ENCODE data around the gene MALSU1.

MALSU1 gene

DNA sequence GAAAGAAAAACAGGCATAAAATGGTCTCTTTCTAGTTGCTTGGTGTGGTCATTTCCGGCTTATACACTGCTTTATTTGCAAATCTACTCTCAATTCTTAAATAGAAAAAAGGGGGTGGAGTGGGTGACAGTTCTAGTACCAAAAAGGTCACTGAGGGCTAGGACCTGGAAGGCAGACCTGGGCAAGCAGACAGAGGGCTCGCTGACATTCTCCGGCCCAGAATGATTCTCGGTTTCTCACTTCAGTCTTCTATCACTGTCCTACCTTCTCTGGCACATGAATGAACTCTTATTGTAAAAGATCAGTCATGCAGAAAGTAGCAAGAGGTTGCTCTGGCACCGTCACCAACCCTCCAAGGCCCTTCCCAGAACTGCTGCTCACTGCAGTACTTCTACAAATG, 54.0 kb downstream of the MALSU1 start:
- Histone ChIP-seq H3K4me2 (ENCODE audit: insufficient read depth, low read length) (no peak overlapping the region), H3K9ac (ENCODE audit: low read depth, low read length) (no peak overlapping the region), H3K4me1 (ENCODE audit: insufficient read depth, low read length) (peaks cover 18% of the 10 kb centered on the region; the same call in 1 of the 2 replicates), H3K27me3 (ENCODE audit: insufficient read depth, low read length, poor library complexity) (no peaks in the 10 kb centered on the region), H2AFZ (ENCODE audit: low read depth, low read length) (no peak overlapping the region), H3K9me3 (ENCODE audit: insufficient read depth, low read length, severe bottlenecking) (no peaks in the 10 kb centered on the region), H4K20me1 (ENCODE audit: insufficient read depth, low read length) (no peaks in the 10 kb centered on the region), H3K4me3 (ENCODE audit: low read depth in 1 of 2, low read length in 2 of 2) (no peak overlapping the region), H3K27ac (ENCODE audit: low read length) (no peak overlapping the region), H3K79me2 (ENCODE audit: insufficient read depth, low read length) (no peaks in the 10 kb centered on the region), H3K36me3 (ENCODE audit: insufficient read depth, low read length) (no peaks in the 10 kb centered on the region)
- TF ChIP-seq EZH2 (IDR thresholded peaks at IDR 0.05; ENCODE audit: borderline replicate concordance, low read depth, low read length, severe bottlenecking): no peak
- TF ChIP-seq, protein P1, sequence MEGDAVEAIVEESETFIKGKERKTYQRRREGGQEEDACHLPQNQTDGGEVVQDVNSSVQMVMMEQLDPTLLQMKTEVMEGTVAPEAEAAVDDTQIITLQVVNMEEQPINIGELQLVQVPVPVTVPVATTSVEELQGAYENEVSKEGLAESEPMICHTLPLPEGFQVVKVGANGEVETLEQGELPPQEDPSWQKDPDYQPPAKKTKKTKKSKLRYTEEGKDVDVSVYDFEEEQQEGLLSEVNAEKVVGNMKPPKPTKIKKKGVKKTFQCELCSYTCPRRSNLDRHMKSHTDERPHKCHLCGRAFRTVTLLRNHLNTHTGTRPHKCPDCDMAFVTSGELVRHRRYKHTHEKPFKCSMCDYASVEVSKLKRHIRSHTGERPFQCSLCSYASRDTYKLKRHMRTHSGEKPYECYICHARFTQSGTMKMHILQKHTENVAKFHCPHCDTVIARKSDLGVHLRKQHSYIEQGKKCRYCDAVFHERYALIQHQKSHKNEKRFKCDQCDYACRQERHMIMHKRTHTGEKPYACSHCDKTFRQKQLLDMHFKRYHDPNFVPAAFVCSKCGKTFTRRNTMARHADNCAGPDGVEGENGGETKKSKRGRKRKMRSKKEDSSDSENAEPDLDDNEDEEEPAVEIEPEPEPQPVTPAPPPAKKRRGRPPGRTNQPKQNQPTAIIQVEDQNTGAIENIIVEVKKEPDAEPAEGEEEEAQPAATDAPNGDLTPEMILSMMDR (IDR thresholded peaks at IDR 0.05; ENCODE audit: borderline replicate concordance, extremely low read depth, low read length, poor library complexity, severe bottlenecking): no peak
- no peak for ATAC-seq (ENCODE audit: insufficient read depth, low read depth)
- DNase-seq: no peak

DNA sequence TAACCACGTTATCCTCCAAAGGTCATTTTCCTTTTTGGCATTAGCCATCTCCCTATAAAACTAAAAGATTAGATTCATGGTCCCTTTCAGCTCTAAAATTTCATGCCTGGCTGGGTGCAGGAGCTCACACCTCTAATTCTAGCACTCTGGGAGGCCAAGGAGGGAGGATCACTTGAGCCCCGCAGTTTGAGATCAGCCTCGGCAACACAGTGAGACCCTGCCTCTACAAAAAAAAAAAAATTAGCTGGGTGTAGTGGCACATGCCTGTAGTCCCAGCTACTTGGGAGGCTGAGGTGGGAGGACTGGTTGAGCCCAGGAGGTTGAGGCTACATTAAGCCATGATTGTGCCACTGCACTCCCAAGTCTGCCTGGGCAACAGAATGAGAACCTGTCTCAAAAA, 57.0 kb downstream of the MALSU1 start:
- TF ChIP-seq EZH2 (IDR thresholded peaks at IDR 0.05; ENCODE audit: borderline replicate concordance, low read depth, low read length, severe bottlenecking): no peak
- TF ChIP-seq, protein P1 (IDR thresholded peaks at IDR 0.05; ENCODE audit: borderline replicate concordance, extremely low read depth, low read length, poor library complexity, severe bottlenecking): no peak
- no peak for DNase-seq
- no peak overlapping the region for H2AFZ ChIP-seq (ENCODE audit: low read depth, low read length)
- H3K9me3 ChIP-seq (ENCODE audit: insufficient read depth, low read length, severe bottlenecking): no peaks in the 10 kb centered on the region
- no peak for ATAC-seq (ENCODE audit: insufficient read depth, low read depth)
- H3K27me3 ChIP-seq (ENCODE audit: insufficient read depth, low read length, poor library complexity): no peaks in the 10 kb centered on the region
- no peaks in the 10 kb centered on the region for H4K20me1 ChIP-seq (ENCODE audit: insufficient read depth, low read length)
- no peaks in the 10 kb centered on the region for H3K79me2 ChIP-seq (ENCODE audit: insufficient read depth, low read length)
- no peak overlapping the region for H3K4me3 ChIP-seq (ENCODE audit: low read depth in 1 of 2, low read length in 2 of 2)
- H3K27ac ChIP-seq (ENCODE audit: low read length): no peak overlapping the region
- H3K4me1 ChIP-seq (ENCODE audit: insufficient read depth, low read length): peaks cover 18% of the 10 kb centered on the region; the same call in 1 of the 2 replicates
- H3K4me2 ChIP-seq (ENCODE audit: insufficient read depth, low read length): no peak overlapping the region
- H3K36me3 ChIP-seq (ENCODE audit: insufficient read depth, low read length): no peaks in the 10 kb centered on the region
- no peak overlapping the region for H3K9ac ChIP-seq (ENCODE audit: low read depth, low read length)

GRCh38 chr7:23356726-23357125, 57.6 kb downstream of the MALSU1 start:
- ATAC-seq (ENCODE audit: insufficient read depth, low read depth): peak; percentile 92
- Histone ChIP-seq H3K9ac (ENCODE audit: low read depth, low read length) (no peak overlapping the region), H3K27ac (ENCODE audit: low read length) (no peak overlapping the region), H3K4me2 (ENCODE audit: insufficient read depth, low read length) (no peak overlapping the region), H3K9me3 (ENCODE audit: insufficient read depth, low read length, severe bottlenecking) (no peaks in the 10 kb centered on the region), H2AFZ (ENCODE audit: low read depth, low read length) (no peak overlapping the region), H3K36me3 (ENCODE audit: insufficient read depth, low read length) (no peaks in the 10 kb centered on the region), H3K27me3 (ENCODE audit: insufficient read depth, low read length, poor library complexity) (peaks cover 3% of the 10 kb centered on the region), H3K4me3 (ENCODE audit: low read depth in 1 of 2, low read length in 2 of 2) (no peak overlapping the region), H3K4me1 (ENCODE audit: insufficient read depth, low read length) (peaks cover 18% of the 10 kb centered on the region; the same call in 1 of the 2 replicates), H3K79me2 (ENCODE audit: insufficient read depth, low read length) (no peaks in the 10 kb centered on the region), H4K20me1 (ENCODE audit: insufficient read depth, low read length) (no peaks in the 10 kb centered on the region)
- no peak for DNase-seq
- TF ChIP-seq EZH2 (IDR thresholded peaks at IDR 0.05; ENCODE audit: borderline replicate concordance, low read depth, low read length, severe bottlenecking): no peak

GRCh38 chr7:23357190-23358093, 58.3 kb downstream of the MALSU1 start:
- Histone ChIP-seq H3K27ac (ENCODE audit: low read length) (no peak overlapping the region), H4K20me1 (ENCODE audit: insufficient read depth, low read length) (no peaks in the 10 kb centered on the region), H3K4me3 (ENCODE audit: low read depth in 1 of 2, low read length in 2 of 2) (no peak overlapping the region), H3K36me3 (ENCODE audit: insufficient read depth, low read length) (no peaks in the 10 kb centered on the region), H3K79me2 (ENCODE audit: insufficient read depth, low read length) (no peaks in the 10 kb centered on the region), H2AFZ (ENCODE audit: low read depth, low read length) (no peak overlapping the region), H3K4me2 (ENCODE audit: insufficient read depth, low read length) (0 out of 2 replicates have a peak overlapping the region, but pooled peaks have one; percentile 18), H3K4me1 (ENCODE audit: insufficient read depth, low read length) (peaks cover 18% of the 10 kb centered on the region; the same call in 1 of the 2 replicates), H3K27me3 (ENCODE audit: insufficient read depth, low read length, poor library complexity) (peaks cover 4% of the 10 kb centered on the region), H3K9ac (ENCODE audit: low read depth, low read length) (no peak overlapping the region), H3K9me3 (ENCODE audit: insufficient read depth, low read length, severe bottlenecking) (no peaks in the 10 kb centered on the region)
- DNase-seq (no peak), ATAC-seq (ENCODE audit: insufficient read depth, low read depth) (peak; percentile 69)
- TF ChIP-seq EZH2 (IDR thresholded peaks at IDR 0.05; ENCODE audit: borderline replicate concordance, low read depth, low read length, severe bottlenecking): no peak
- TF ChIP-seq, protein P1 (IDR thresholded peaks at IDR 0.05; ENCODE audit: borderline replicate concordance, extremely low read depth, low read length, poor library complexity, severe bottlenecking): peak; percentile 50

Measured in DND-41 (cell line).